ENCODE measurements around the gene NOSTRIN. TPM values are rescaled to one million over a fixed set of nuclear protein-coding genes. Genes with fewer than 3 reads are reported as not detected.

NOSTRIN gene, protein sequence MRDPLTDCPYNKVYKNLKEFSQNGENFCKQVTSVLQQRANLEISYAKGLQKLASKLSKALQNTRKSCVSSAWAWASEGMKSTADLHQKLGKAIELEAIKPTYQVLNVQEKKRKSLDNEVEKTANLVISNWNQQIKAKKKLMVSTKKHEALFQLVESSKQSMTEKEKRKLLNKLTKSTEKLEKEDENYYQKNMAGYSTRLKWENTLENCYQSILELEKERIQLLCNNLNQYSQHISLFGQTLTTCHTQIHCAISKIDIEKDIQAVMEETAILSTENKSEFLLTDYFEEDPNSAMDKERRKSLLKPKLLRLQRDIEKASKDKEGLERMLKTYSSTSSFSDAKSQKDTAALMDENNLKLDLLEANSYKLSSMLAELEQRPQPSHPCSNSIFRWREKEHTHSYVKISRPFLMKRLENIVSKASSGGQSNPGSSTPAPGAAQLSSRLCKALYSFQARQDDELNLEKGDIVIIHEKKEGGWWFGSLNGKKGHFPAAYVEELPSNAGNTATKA
- total RNA-seq (not detected), polyA plus RNA-seq (not detected)

GRCh38 chr2:168801961-168802858 is at the start of gene NOSTRIN:
TSS of gene NOSTRIN (plus strand) at chr2:168802637. CDS start at chr2:168802647, 10 bp downstream.
- Mint-ChIP-seq H3K4me1 (no peaks in the 10 kb centered on the region), H3K27me3 (peaks cover 2 to 10% of the 10 kb centered on the region in 2 donors), H3K9me3 (no peaks in the 10 kb centered on the region), H3K27ac (no peak within 1 kb of the TSS), H3K4me3 (no peak within 1 kb of the TSS), H3K36me3 (no peaks in the 10 kb centered on the region)
- no peaks in the 10 kb centered on the region for H3K4me1 ChIP-seq (ENCODE audit: insufficient read depth, low read length)
- intact Hi-C loops (cut with micrococcal nuclease) = no loop called here
- no peak within 1 kb of the TSS for H3K27ac ChIP-seq (ENCODE audit: low read depth, low read length)
- ChIA-PET POLR2A (ENCODE audit: partially characterized antibody) (no interaction called here), CTCF (ENCODE audit: partially characterized antibody) (no interaction called here)
- H3K9me3 ChIP-seq (ENCODE audit: control insufficient read depth in 1 of 2, low read length in 2 of 2) = no peaks in the 10 kb centered on the region
- H3K27me3 ChIP-seq (ENCODE audit: insufficient read depth, low read length) = no peaks in the 10 kb centered on the region
- no peak within 1 kb of the TSS for H3K4me3 ChIP-seq (ENCODE audit: low read length in 2 of 2)
- no peaks in the 10 kb centered on the region for H3K36me3 ChIP-seq (ENCODE audit: insufficient read depth, low read length)
- DNase-seq = no peak

- Histone ChIP-seq H3K36me3 (ENCODE audit: insufficient read depth, low read length) (no peaks in the 10 kb centered on the region), H3K9me3 (ENCODE audit: control insufficient read depth in 1 of 2, low read length in 2 of 2) (no peaks in the 10 kb centered on the region), H3K4me1 (ENCODE audit: insufficient read depth, low read length) (peaks cover 100% of the 10 kb centered on the region), H3K27me3 (ENCODE audit: insufficient read depth, low read length) (no peaks in the 10 kb centered on the region), H3K4me3 (ENCODE audit: low read length in 2 of 2) (no peak overlapping the region), H3K27ac (ENCODE audit: low read depth, low read length) (no peak overlapping the region)
- Mint-ChIP-seq H3K9me3 (peaks cover 0 to 3% (median 0%) of the 10 kb centered on the region in 8 donors), H3K27ac (peak overlapping the region in 6 of 7 donors; percentile 41 to 87 (median 78)), H3K4me3 (peak overlapping the region in 4 of 8 donors; percentile 40 to 63 (median 52)), H3K4me1 (peaks cover 77 to 100% (median 93%) of the 10 kb centered on the region in 4 donors), H3K27me3 (no peaks in the 10 kb centered on the region), H3K36me3 (peaks cover 0 to 6% of the 10 kb centered on the region in 2 donors)
- no peak for DNase-seq
- ChIA-PET POLR2A (ENCODE audit: partially characterized antibody) (no interaction called here), CTCF (ENCODE audit: partially characterized antibody) (interaction anchor here (1.0 to 8.4 kb wide), 2 partner anchors 162 to 408 kb away, joined by 3 to 123 read pairs; no protein-coding TSS in a partner anchor)
- intact Hi-C loops (cut with micrococcal nuclease) = loop anchor here (5.0 to 10.0 kb wide), 2 partner anchors 37 to 269 kb away; no protein-coding TSS in a partner anchor
Measured at GRCh38 chr2:168753765-168754329, 48.6 kb upstream of the NOSTRIN start.

DNA sequence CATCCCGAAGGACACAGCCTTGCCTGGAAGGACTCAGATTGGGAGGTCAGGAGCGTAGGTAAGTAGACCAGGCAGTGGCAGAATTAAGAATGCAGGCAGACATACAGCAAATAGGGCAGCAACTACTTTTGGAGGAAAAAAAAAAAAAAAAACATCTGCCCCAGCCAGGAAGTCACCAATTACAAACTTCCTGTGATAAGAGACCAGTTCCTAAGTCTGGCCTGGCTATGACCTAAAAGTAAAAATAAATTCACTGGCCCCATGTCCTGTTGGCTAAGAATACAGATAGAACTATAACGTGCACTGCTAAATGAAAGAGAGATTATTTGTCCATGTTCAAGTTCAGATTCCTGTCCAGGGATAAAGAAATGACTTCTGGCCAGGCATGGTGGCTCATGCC is 45.2 kb upstream of the NOSTRIN start:
- H3K9me3 Mint-ChIP-seq = peaks cover 0 to 2% (median 0%) of the 10 kb centered on the region in 8 donors
- peak overlapping the region in 6 of 7 donors; percentile 52 to 86 (median 67) for H3K27ac Mint-ChIP-seq
- Histone ChIP-seq H3K36me3 (ENCODE audit: insufficient read depth, low read length) (no peaks in the 10 kb centered on the region), H3K27me3 (ENCODE audit: insufficient read depth, low read length) (no peaks in the 10 kb centered on the region), H3K27ac (ENCODE audit: low read depth, low read length) (no peak overlapping the region), H3K4me1 (ENCODE audit: insufficient read depth, low read length) (peaks cover 71% of the 10 kb centered on the region), H3K9me3 (ENCODE audit: control insufficient read depth in 1 of 2, low read length in 2 of 2) (no peaks in the 10 kb centered on the region), H3K4me3 (ENCODE audit: low read length in 2 of 2) (no peak overlapping the region)
- intact Hi-C loops (cut with micrococcal nuclease) = loop anchor here (5.0 to 10.0 kb wide), 3 partner anchors 272 to 510 kb away; partner anchors contain the start of genes CERS6 and STK39
- peak overlapping the region in 6 of 8 donors; percentile 9 to 80 (median 63) for H3K4me3 Mint-ChIP-seq
- peaks cover 0 to 6% of the 10 kb centered on the region in 2 donors for H3K36me3 Mint-ChIP-seq
- H3K27me3 Mint-ChIP-seq = no peaks in the 10 kb centered on the region
- H3K4me1 Mint-ChIP-seq = peaks cover 51 to 71% (median 65%) of the 10 kb centered on the region in 4 donors
- DNase-seq = no peak
- POLR2A ChIA-PET (ENCODE audit: partially characterized antibody) = no interaction called here
- CTCF ChIA-PET (ENCODE audit: partially characterized antibody) = interaction anchor here (0.7 to 8.4 kb wide), 8 partner anchors 14 to 416 kb away, joined by 3 to 123 read pairs (median 4); no protein-coding TSS in a partner anchor

DNA sequence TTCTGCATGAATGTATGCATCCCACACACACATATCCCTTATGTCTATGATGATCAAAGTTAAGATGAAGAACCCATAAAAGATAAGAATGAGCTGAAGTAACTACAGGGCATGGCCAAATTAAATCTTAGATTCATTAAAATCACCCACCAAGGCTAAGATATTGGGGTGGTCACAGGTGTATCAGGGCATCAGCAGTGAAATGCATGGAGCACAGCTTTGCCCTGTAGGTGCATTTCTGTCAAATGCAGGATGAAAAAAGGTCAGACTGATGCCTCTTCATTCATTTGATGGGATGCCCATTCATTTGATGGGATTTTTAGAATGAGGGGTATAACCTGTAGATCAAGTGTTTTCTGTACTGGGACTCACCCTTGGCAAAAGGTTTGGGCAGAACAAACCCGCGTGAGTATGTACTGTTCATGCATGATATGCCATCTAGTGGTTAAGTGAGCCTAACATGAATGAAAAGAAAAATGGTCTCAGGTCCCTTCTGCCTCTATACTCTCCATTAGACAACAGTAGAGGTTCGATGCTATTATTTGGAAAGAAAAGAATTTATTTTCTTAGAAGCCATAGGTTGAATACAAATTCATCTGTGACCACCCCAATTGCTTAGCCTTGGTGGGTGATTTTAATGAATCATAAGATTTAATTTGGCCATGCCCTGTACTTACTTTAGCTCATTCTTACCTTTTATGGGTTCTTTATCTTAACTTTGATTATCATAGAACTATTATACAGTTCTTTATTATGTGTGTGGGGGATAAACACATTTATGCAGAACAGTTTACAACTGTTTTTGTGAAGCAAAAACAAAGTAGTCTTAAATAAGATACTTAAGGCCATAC is 43.2 kb upstream of the NOSTRIN start:
- Histone ChIP-seq H3K4me3 (ENCODE audit: low read length in 2 of 2) (no peak overlapping the region), H3K36me3 (ENCODE audit: insufficient read depth, low read length) (no peaks in the 10 kb centered on the region), H3K27ac (ENCODE audit: low read depth, low read length) (no peak overlapping the region), H3K4me1 (ENCODE audit: insufficient read depth, low read length) (peaks cover 51% of the 10 kb centered on the region), H3K27me3 (ENCODE audit: insufficient read depth, low read length) (no peaks in the 10 kb centered on the region), H3K9me3 (ENCODE audit: control insufficient read depth in 1 of 2, low read length in 2 of 2) (no peaks in the 10 kb centered on the region)
- H3K9me3 Mint-ChIP-seq = no peaks in the 10 kb centered on the region
- intact Hi-C loops (cut with micrococcal nuclease) = loop anchor here (1.0 to 10.0 kb wide), 6 partner anchors 8 to 512 kb away; partner anchors contain the start of genes CERS6 and STK39
- peak overlapping the region in 2 of 7 donors; percentile 4 to 42 for H3K27ac Mint-ChIP-seq
- no peaks in the 10 kb centered on the region for H3K27me3 Mint-ChIP-seq
- ChIA-PET CTCF (ENCODE audit: partially characterized antibody) (interaction anchor here (0.7 to 8.4 kb wide), 25 partner anchors 10 to 641 kb away, joined by 3 to 123 read pairs (median 4); no protein-coding TSS in a partner anchor), POLR2A (ENCODE audit: partially characterized antibody) (interaction anchor here (1.4 to 1.7 kb wide), 2 partner anchors 412 to 422 kb away, joined by 3 to 11 read pairs; no protein-coding TSS in a partner anchor)
- peaks cover 34 to 51% (median 46%) of the 10 kb centered on the region in 4 donors for H3K4me1 Mint-ChIP-seq
- peak; percentile 48 to 54 (median 54) for DNase-seq
- H3K36me3 Mint-ChIP-seq = peaks cover 0 to 4% of the 10 kb centered on the region in 2 donors
- peak overlapping the region in 1 of 8 donors; percentile 9 for H3K4me3 Mint-ChIP-seq

- no peaks in the 10 kb centered on the region for H3K9me3 ChIP-seq (ENCODE audit: control insufficient read depth in 1 of 2, low read length in 2 of 2)
- ChIA-PET POLR2A (ENCODE audit: partially characterized antibody) (no interaction called here), CTCF (ENCODE audit: partially characterized antibody) (interaction anchor here (1.0 to 2.2 kb wide), 3 partner anchors 9 to 429 kb away, joined by 4 to 7 read pairs (median 5); no protein-coding TSS in a partner anchor)
- H3K4me3 ChIP-seq (ENCODE audit: low read length in 2 of 2) = no peak overlapping the region
- Mint-ChIP-seq H3K27me3 (no peaks in the 10 kb centered on the region), H3K27ac (no peak overlapping the region), H3K36me3 (peaks cover 14% of the 10 kb centered on the region in 2 donors), H3K4me3 (no peak overlapping the region), H3K9me3 (no peaks in the 10 kb centered on the region), H3K4me1 (no peaks in the 10 kb centered on the region)
- no peaks in the 10 kb centered on the region for H3K4me1 ChIP-seq (ENCODE audit: insufficient read depth, low read length)
- intact Hi-C loops (cut with micrococcal nuclease) = no loop called here
- no peak for DNase-seq
- no peaks in the 10 kb centered on the region for H3K27me3 ChIP-seq (ENCODE audit: insufficient read depth, low read length)
- no peak overlapping the region for H3K27ac ChIP-seq (ENCODE audit: low read depth, low read length)
- no peaks in the 10 kb centered on the region for H3K36me3 ChIP-seq (ENCODE audit: insufficient read depth, low read length)
Measured at GRCh38 chr2:168765401-168765800, 37.0 kb upstream of the NOSTRIN start.

GRCh38 chr2:168766600-168766999 is 35.8 kb upstream of the NOSTRIN start:
- DNase-seq = no peak
- Mint-ChIP-seq H3K36me3 (peaks cover 14 to 21% of the 10 kb centered on the region in 2 donors), H3K4me1 (no peaks in the 10 kb centered on the region), H3K27me3 (no peaks in the 10 kb centered on the region), H3K27ac (no peak overlapping the region), H3K4me3 (no peak overlapping the region), H3K9me3 (no peaks in the 10 kb centered on the region)
- no peaks in the 10 kb centered on the region for H3K27me3 ChIP-seq (ENCODE audit: insufficient read depth, low read length)
- intact Hi-C loops (cut with micrococcal nuclease) = no loop called here
- H3K36me3 ChIP-seq (ENCODE audit: insufficient read depth, low read length) = no peaks in the 10 kb centered on the region
- ChIA-PET POLR2A (ENCODE audit: partially characterized antibody) (no interaction called here), CTCF (ENCODE audit: partially characterized antibody) (interaction anchor here (1.0 to 2.2 kb wide), 3 partner anchors 8 to 430 kb away, joined by 4 to 7 read pairs (median 5); no protein-coding TSS in a partner anchor)
- H3K27ac ChIP-seq (ENCODE audit: low read depth, low read length) = no peak overlapping the region
- H3K9me3 ChIP-seq (ENCODE audit: control insufficient read depth in 1 of 2, low read length in 2 of 2) = no peaks in the 10 kb centered on the region
- no peak overlapping the region for H3K4me3 ChIP-seq (ENCODE audit: low read length in 2 of 2)
- no peaks in the 10 kb centered on the region for H3K4me1 ChIP-seq (ENCODE audit: insufficient read depth, low read length)

Data from CD4-positive, alpha-beta memory T cell (primary cell).